ENCODE measurements around the gene EPHB3. TPM values are rescaled to one million over a fixed set of nuclear protein-coding genes. Genes with fewer than 3 reads are reported as not detected.

The EPHB3 gene
- total and polyA plus RNA-seq, 10 of the 15 experiments (the other 5 are each of a cell fraction or from before 2014, with no cell fraction given) = 0.09 TPM; not detected in 9

- RAD21 ChIA-PET (ENCODE audit: unreplicated experiment) = no interaction called here
- Histone ChIP-seq H3K79me2 (ENCODE audit: control insufficient read depth, insufficient read depth, low read length) (no peaks in the 10 kb centered on the region), H3K9ac (ENCODE audit: control insufficient read depth, insufficient read depth, low read length) (no peak overlapping the region), H3K4me3 (no peak overlapping the region), H4K20me1 (ENCODE audit: control insufficient read depth, insufficient read depth) (no peaks in the 10 kb centered on the region), H3K36me3 (ENCODE audit: control insufficient read depth in 2 of 2, insufficient read depth in 2 of 2, low read length in 1 of 2) (no peaks in the 10 kb centered on the region), H3K27me3 (replicated peaks in 1 of 2; ENCODE audit: control insufficient read depth in 2 of 2, insufficient read depth in 2 of 2, low read length in 1 of 2) (no peaks in the 10 kb centered on the region; a peak in 1 of 4 replicates), H3K4me2 (ENCODE audit: control insufficient read depth, insufficient read depth) (no peak overlapping the region), H3K9me3 (replicated peaks; ENCODE audit: control insufficient read depth, insufficient read depth, low read length) (no peaks in the 10 kb centered on the region), H2AFZ (ENCODE audit: control insufficient read depth, low read depth, low read length) (no peak overlapping the region), H3K4me1 (ENCODE audit: control insufficient read depth, insufficient read depth, low read length) (no peaks in the 10 kb centered on the region), H3K27ac (ENCODE audit: control insufficient read depth, insufficient read depth) (no peak overlapping the region)
- SMC1A ChIA-PET (ENCODE audit: uncharacterized antibody, unreplicated experiment) = interaction anchor here (0.7 kb wide), 2 partner anchors 10 to 46 kb away, joined by 3 read pairs; no protein-coding TSS in a partner anchor
- in situ Hi-C loops (cut with MboI) = no loop called here
- TF ChIP-seq NFYB (IDR thresholded peaks at IDR 0.05; ENCODE audit: insufficient read depth, low read depth, low read length) = no peak
- TF ChIP-seq, protein P1, sequence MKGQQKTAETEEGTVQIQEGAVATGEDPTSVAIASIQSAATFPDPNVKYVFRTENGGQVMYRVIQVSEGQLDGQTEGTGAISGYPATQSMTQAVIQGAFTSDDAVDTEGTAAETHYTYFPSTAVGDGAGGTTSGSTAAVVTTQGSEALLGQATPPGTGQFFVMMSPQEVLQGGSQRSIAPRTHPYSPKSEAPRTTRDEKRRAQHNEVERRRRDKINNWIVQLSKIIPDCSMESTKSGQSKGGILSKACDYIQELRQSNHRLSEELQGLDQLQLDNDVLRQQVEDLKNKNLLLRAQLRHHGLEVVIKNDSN (IDR thresholded peaks at IDR 0.05; ENCODE audit: borderline replicate concordance, extremely low read length, insufficient read depth, low read depth, low read length) = no peak
- DNase-seq (ENCODE audit: low read depth, low spot score) (no peak), FAIRE-seq (no peak), ATAC-seq (no peak)
- POLR2A ChIA-PET = no interaction called here
- intact Hi-C loops (cut with micrococcal nuclease; ENCODE audit: unreplicated experiment) = no loop called here
- 57% methylated on average over 8 of the region's 8 CpGs for WGBS (ENCODE audit: insufficient coverage, insufficient replicate concordance, low lambda C conversion rate, missing lambda C conversion rate)
- CTCF ChIA-PET = interaction anchor here (1.0 to 1.7 kb wide), 2 partner anchors 9 to 20 kb away, joined by 3 to 6 read pairs; no protein-coding TSS in a partner anchor
- no TSS peak for BruUV-seq (replicated peaks)
Observed at GRCh38 chr3:184531626-184532280, 29.8 kb upstream of the EPHB3 start.

DNA sequence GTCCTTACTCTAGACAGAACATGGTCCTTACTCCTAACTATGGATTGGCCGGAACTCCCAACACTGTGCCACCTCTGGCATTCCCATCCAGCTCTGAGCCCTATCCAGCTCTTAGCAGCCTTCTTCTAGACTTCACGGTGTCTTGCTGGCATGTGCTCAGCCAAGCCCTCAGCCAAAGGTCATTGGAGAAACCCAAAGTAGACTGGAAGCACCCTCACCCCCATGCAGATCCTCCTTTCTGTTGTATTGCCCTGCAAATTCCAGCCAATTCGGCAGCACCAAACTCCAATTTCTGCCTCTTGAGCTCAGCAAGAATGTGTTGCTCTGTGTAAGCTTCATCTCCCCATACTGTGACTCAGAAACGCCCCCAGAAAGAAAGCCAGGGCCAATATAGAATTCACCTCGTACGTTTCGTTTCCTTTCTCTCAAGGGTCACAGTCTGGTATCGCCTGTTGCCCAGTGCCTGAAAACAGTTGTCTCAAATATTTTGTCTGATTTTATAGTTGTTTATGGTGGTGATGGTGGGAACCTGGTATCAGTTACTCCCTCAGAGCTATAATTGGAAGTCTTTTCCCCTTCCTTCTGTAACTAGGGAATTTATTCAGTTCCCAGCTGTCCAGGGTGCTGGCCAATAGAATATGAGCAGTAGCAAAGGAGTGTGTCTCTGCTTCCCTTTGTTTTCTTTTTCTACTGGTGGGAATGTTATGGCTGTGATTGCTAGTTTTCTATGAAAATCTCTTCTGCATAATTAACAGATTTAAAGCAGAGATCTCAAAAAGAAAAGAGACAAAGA lies 28.4 kb upstream of the EPHB3 start:
- Histone ChIP-seq H3K27ac (ENCODE audit: control insufficient read depth, insufficient read depth) (no peak overlapping the region), H3K9ac (ENCODE audit: control insufficient read depth, insufficient read depth, low read length) (no peak overlapping the region), H3K4me1 (ENCODE audit: control insufficient read depth, insufficient read depth, low read length) (no peaks in the 10 kb centered on the region), H3K9me3 (replicated peaks; ENCODE audit: control insufficient read depth, insufficient read depth, low read length) (no peaks in the 10 kb centered on the region), H3K36me3 (ENCODE audit: control insufficient read depth in 2 of 2, insufficient read depth in 2 of 2, low read length in 1 of 2) (no peaks in the 10 kb centered on the region), H2AFZ (ENCODE audit: control insufficient read depth, low read depth, low read length) (no peak overlapping the region), H3K4me3 (no peak overlapping the region), H3K4me2 (ENCODE audit: control insufficient read depth, insufficient read depth) (no peak overlapping the region), H3K79me2 (ENCODE audit: control insufficient read depth, insufficient read depth, low read length) (no peaks in the 10 kb centered on the region), H4K20me1 (ENCODE audit: control insufficient read depth, insufficient read depth) (no peaks in the 10 kb centered on the region), H3K27me3 (replicated peaks in 1 of 2; ENCODE audit: control insufficient read depth in 2 of 2, insufficient read depth in 2 of 2, low read length in 1 of 2) (no peaks in the 10 kb centered on the region; a peak in 1 of 4 replicates)
- BruUV-seq (replicated peaks) = no TSS peak
- WGBS (ENCODE audit: insufficient coverage, insufficient replicate concordance, low lambda C conversion rate, missing lambda C conversion rate) = 35% methylated on average over 8 of the region's 8 CpGs
- ChIA-PET SMC1A (ENCODE audit: uncharacterized antibody, unreplicated experiment) (no interaction called here), RAD21 (ENCODE audit: unreplicated experiment) (no interaction called here), POLR2A (no interaction called here), CTCF (interaction anchor here (1.5 to 1.8 kb wide), 2 partner anchors 19 to 162 kb away, joined by 4 to 6 read pairs; no protein-coding TSS in a partner anchor)
- DNase-seq (ENCODE audit: low read depth, low spot score) (no peak), ATAC-seq (no peak), FAIRE-seq (no peak)
- intact Hi-C loops (cut with micrococcal nuclease; ENCODE audit: unreplicated experiment) (no loop called here), in situ Hi-C loops (cut with MboI) (no loop called here)
- no peak for TF ChIP-seq SKIL (IDR thresholded peaks at IDR 0.05; ENCODE audit: low read depth, poor library complexity, severe bottlenecking)
- TF ChIP-seq BHLHE40 (IDR thresholded peaks at IDR 0.05; ENCODE audit: borderline replicate concordance in 1 of 2, low read depth in 2 of 2, low read length in 1 of 2) = no peak
- no peak for TF ChIP-seq EZH2 (IDR thresholded peaks at IDR 0.05; ENCODE audit: borderline replicate concordance, control insufficient read depth, low read depth, low read length)
- no peak for TF ChIP-seq EED (IDR thresholded peaks at IDR 0.05; ENCODE audit: low read depth)
- no peak for TF ChIP-seq ATF7 (IDR thresholded peaks at IDR 0.05; ENCODE audit: low read depth)
- TF ChIP-seq TCF3 (IDR thresholded peaks at IDR 0.05; ENCODE audit: borderline replicate concordance, insufficient read depth, low read depth, low read length) = no peak
- no peak for TF ChIP-seq ZNF622 (IDR thresholded peaks at IDR 0.05)
- no peak for TF ChIP-seq RUNX3 (IDR thresholded peaks at IDR 0.05; ENCODE audit: low read length)
- TF ChIP-seq ASH2L (IDR thresholded peaks at IDR 0.05; ENCODE audit: borderline replicate concordance, low read depth) = no peak
- no peak for TF ChIP-seq MEF2B (IDR thresholded peaks at IDR 0.05; ENCODE audit: partially characterized antibody, poor library complexity, severe bottlenecking)

Measured in GM12878 (cell line).